Panc1 (cell line): ENCODE results near the gene LRRC8C. TPM values are rescaled to one million over a fixed set of nuclear protein-coding genes. Genes with fewer than 3 reads are reported as not detected.

ENCODE experiments used
- ATAC-seq: fragments of 200-7000 bp; cut with Tn5 transposase; 2 replicates; pipeline ENCODE4 v1.9.1; 2020; ENCODE audit warnings: mild to moderate bottlenecking, moderate library complexity
- BruUV-seq: library from RNA; stranded (reverse); fragments of 400-500 nt; replicated peaks from 2 replicates; lab custom pipeline; 2021; lab: Mats Ljungman, UMichigan
- CTCF ChIA-PET: fragments of 300-600 bp; sonication (Branson Sonifier 250); formaldehyde crosslinking; loops from one replicate; lab custom pipeline; 2022; ENCODE audit warnings: antibody characterized with exemption; lab: Charles Lee
- POLR2A ChIA-PET: fragments of 300-600 bp; sonication (Branson Sonifier 250); formaldehyde crosslinking; loops from one replicate; lab custom pipeline; 2022; ENCODE audit warnings: antibody characterized with exemption; lab: Charles Lee
- DNase-seq: peaks from one replicate; pipeline ENCODE4 v3.0.0-alpha.2; 2010; ENCODE audit warnings: low read depth, low spot score
- H3K27ac ChIP-seq: 2 replicates; pipeline ENCODE4 v1.5.1; 2011; ENCODE audit warnings: mild to moderate bottlenecking, low read length, inconsistent platforms
- H3K27me3 ChIP-seq: fragments of 200-500 bp; sonication (Bioruptor generic); 2 replicates; pipeline ENCODE4 v1.6.0; 2014; ENCODE audit warnings: low read length, inconsistent platforms; ENCODE audit not compliant: control insufficient read depth, insufficient read depth
- H3K36me3 ChIP-seq: fragments of 200-500 bp; sonication (Bioruptor generic); 2 replicates; pipeline ENCODE4 v1.5.1; 2014; ENCODE audit warnings: inconsistent platforms, mild to moderate bottlenecking, low read length, moderate library complexity; ENCODE audit not compliant: control insufficient read depth, insufficient read depth
- H3K4me1 ChIP-seq: 2 replicates; pipeline ENCODE4 v1.5.1; 2011; ENCODE audit warnings: inconsistent platforms, mild to moderate bottlenecking, low read length, moderate library complexity; ENCODE audit not compliant: control insufficient read depth, insufficient read depth
- H3K4me3 ChIP-seq, 2 experiments: 2 replicates each; pipeline ENCODE4 v1.5.1; 2011 to 2012; ENCODE audit warnings: low read depth in 2 of 2, low read length in 2 of 2, mild to moderate bottlenecking in 2 of 2, inconsistent platforms in 1 of 2, moderate library complexity in 1 of 2
- H3K9me3 ChIP-seq: fragments of 200-500 bp; sonication (Bioruptor generic); 2 replicates; pipeline ENCODE4 v1.5.1; 2014; ENCODE audit warnings: low read depth, mild to moderate bottlenecking, inconsistent platforms, low read length, moderate library complexity; ENCODE audit not compliant: control insufficient read depth, insufficient read depth
- POLR2AphosphoS5 ChIP-seq: IDR thresholded peaks from 2 replicates; pipeline ENCODE4 v1.6.1; 2012; ENCODE audit warnings: mild to moderate bottlenecking, low read depth, low read length, moderate library complexity
- REST ChIP-seq, 2 experiments: IDR thresholded peaks; 2 replicates each; pipeline ENCODE4 v1.6.1; 2011 to 2012; ENCODE audit warnings: low read depth in 2 of 2, control low read depth in 1 of 2, low read length in 1 of 2, mild to moderate bottlenecking in 1 of 2, moderate library complexity in 1 of 2; ENCODE audit not compliant: insufficient read depth in 1 of 2
- SIN3A ChIP-seq: IDR thresholded peaks from 2 replicates; pipeline ENCODE4 v1.6.1; 2012; ENCODE audit warnings: low read depth, mild to moderate bottlenecking, low read length, moderate library complexity, borderline replicate concordance; ENCODE audit not compliant: insufficient read depth
- TCF7L2 ChIP-seq: IDR thresholded peaks from 2 replicates; pipeline ENCODE4 v1.6.1; 2011; ENCODE audit warnings: mild to moderate bottlenecking, low read depth, low read length, inconsistent platforms
- in situ Hi-C: cut with HindIII; loops from 2 replicates; pipeline ENCODE4 v1.10.0; 2016; ENCODE audit warnings: low sequenced_read_pairs, low pct_unique_long_range_greater_than_20kb
- intact Hi-C: fragments of 100-400 bp; cut with micrococcal nuclease; formaldehyde crosslinking; loops from one replicate; pipeline ENCODE4 v1.10.0; 2022; ENCODE audit not compliant: unreplicated experiment
- total RNA-seq: library from RNA; stranded (reverse); gene quantifications from one replicate; pipeline ENCODE4 v1.2.1, GENCODE V29; 2021; ENCODE audit not compliant: unreplicated experiment
- TF ChIP-seq, protein P1 (sequence below): fragments of 450-650 bp; IDR thresholded peaks from 2 replicates; pipeline ENCODE4 v1.5.1; 2017; ENCODE audit warnings: mild to moderate bottlenecking

The LRRC8C gene
- total RNA-seq, 1 experiment from 2014 or later, result 17.1 TPM

DNA sequence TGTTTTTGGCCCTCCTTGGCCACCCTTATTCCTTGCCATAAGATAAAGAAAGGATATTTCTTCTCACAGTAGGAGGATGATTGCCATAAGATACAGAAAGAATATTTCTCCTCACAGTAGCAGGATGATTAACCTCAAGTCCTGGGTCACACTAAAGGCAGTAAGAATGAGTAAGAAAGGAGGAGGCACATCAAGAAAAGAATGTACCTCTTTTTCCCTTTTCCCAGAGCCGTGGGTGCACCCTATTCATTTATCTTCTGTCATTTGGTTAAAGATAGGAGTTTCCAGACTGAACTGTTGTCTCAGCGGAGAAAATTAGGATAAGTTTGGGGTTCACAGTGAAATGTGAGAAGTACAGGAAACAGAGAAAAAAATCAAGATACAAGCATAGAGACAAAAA is 52.5 kb downstream of the LRRC8C start:
- ChIA-PET POLR2A (no interaction called here), CTCF (no interaction called here)
- H3K9me3 ChIP-seq, result no peaks in the 10 kb centered on the region
- H3K36me3 ChIP-seq, result no peaks in the 10 kb centered on the region
- H3K27ac ChIP-seq, result no peak overlapping the region
- no peak overlapping the region for H3K4me3 ChIP-seq
- TF ChIP-seq SIN3A, result no peak
- no peak for TF ChIP-seq TCF7L2
- TF ChIP-seq, protein P1, sequence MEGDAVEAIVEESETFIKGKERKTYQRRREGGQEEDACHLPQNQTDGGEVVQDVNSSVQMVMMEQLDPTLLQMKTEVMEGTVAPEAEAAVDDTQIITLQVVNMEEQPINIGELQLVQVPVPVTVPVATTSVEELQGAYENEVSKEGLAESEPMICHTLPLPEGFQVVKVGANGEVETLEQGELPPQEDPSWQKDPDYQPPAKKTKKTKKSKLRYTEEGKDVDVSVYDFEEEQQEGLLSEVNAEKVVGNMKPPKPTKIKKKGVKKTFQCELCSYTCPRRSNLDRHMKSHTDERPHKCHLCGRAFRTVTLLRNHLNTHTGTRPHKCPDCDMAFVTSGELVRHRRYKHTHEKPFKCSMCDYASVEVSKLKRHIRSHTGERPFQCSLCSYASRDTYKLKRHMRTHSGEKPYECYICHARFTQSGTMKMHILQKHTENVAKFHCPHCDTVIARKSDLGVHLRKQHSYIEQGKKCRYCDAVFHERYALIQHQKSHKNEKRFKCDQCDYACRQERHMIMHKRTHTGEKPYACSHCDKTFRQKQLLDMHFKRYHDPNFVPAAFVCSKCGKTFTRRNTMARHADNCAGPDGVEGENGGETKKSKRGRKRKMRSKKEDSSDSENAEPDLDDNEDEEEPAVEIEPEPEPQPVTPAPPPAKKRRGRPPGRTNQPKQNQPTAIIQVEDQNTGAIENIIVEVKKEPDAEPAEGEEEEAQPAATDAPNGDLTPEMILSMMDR, result no peak
- TF ChIP-seq POLR2AphosphoS5, result no peak
- TF ChIP-seq REST (IDR thresholded peaks at IDR 0.05; ENCODE audit: insufficient read depth in 1 of 2, low read depth in 2 of 2, low read length in 1 of 2), result no peak
- no peak for DNase-seq
- in situ Hi-C loops, result no loop called here
- BruUV-seq, result no TSS peak
- ATAC-seq, result no peak
- H3K4me1 ChIP-seq, result no peaks in the 10 kb centered on the region
- H3K27me3 ChIP-seq, result no peaks in the 10 kb centered on the region
- intact Hi-C loops, result no loop called here

DNA sequence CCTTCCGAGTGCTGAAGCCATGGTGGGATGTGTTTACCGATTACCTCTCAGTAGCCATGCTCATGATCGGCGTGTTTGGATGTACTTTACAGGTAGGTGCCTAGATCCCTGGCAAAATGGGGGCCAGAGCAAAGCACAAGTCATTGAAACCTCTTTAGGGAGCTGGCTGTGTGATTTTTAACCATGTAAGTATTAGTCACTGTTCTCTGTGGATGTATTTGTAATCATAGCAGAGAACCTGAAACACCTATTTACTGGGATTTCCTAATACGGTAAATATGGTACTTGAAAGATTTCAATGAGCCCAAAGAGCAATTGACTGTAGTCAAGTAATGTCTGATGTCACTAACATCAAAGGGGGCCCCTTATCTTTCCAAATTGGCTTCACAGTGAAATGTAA is 53.6 kb downstream of the LRRC8C start:
- ChIA-PET POLR2A (no interaction called here), CTCF (interaction anchor here (0.6 kb wide), 1 partner anchor 1220 kb away, joined by 3 read pairs; no protein-coding TSS in a partner anchor)
- Histone ChIP-seq H3K36me3 (no peaks in the 10 kb centered on the region), H3K27ac (no peak overlapping the region), H3K4me3 (no peak overlapping the region), H3K27me3 (no peaks in the 10 kb centered on the region), H3K9me3 (no peaks in the 10 kb centered on the region), H3K4me1 (no peaks in the 10 kb centered on the region)
- TF ChIP-seq, protein P1, result no peak
- TF ChIP-seq TCF7L2 (no peak), POLR2AphosphoS5 (no peak), REST (IDR thresholded peaks at IDR 0.05; ENCODE audit: insufficient read depth in 1 of 2, low read depth in 2 of 2, low read length in 1 of 2) (no peak), SIN3A (no peak)
- DNase-seq, result no peak
- intact Hi-C loops, result no loop called here
- in situ Hi-C loops, result no loop called here
- ATAC-seq, result no peak
- no TSS peak for BruUV-seq
